GM19455 (cell line): ENCODE results near the gene PIP5K1C.

Source experiments
- ATAC-seq: cut with Tn5 transposase; IDR thresholded peaks from one replicate; pipeline ENCODE4 v1.9.1; 2021; ENCODE audit not compliant: unreplicated experiment

PIP5K1C gene, protein sequence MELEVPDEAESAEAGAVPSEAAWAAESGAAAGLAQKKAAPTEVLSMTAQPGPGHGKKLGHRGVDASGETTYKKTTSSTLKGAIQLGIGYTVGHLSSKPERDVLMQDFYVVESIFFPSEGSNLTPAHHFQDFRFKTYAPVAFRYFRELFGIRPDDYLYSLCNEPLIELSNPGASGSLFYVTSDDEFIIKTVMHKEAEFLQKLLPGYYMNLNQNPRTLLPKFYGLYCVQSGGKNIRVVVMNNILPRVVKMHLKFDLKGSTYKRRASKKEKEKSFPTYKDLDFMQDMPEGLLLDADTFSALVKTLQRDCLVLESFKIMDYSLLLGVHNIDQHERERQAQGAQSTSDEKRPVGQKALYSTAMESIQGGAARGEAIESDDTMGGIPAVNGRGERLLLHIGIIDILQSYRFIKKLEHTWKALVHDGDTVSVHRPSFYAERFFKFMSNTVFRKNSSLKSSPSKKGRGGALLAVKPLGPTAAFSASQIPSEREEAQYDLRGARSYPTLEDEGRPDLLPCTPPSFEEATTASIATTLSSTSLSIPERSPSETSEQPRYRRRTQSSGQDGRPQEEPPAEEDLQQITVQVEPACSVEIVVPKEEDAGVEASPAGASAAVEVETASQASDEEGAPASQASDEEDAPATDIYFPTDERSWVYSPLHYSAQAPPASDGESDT

DNA sequence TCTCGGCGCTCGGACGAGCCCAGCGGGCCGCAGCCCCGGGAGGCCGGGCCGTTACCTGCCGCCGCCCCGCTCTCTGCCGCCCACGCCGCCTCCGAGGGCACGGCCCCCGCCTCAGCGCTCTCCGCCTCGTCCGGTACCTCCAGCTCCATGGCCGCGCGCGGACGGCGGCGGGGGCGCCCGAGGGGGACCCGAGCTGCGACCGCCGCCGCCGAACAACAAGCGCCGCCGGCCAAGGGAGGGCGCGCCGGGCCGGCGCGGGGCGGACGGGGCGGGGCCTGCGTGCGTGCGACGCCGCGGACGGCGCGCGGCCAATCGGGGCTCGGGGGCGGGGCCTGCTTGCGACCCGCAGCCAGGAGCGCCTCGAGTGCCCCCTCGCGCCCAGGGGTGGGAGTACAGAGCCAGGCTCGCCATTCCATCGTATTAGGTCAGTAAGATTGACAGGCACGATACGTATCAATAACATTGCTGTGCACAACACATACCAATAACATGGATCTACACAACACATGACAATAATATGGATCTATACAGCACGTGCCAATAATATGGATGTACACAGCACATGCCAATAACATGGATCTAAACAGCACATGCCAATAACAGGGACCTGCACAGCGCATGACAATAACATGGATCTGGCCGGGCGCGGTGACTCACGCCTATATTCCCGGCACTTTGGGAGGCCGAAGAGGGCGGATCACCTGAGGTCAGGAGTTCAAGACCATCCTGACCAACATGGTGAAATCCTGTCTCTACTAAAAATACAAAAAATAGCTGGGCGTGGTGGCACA lies at the start of gene PIP5K1C:
Gene PIP5K1C (minus strand): TSS at position 227 of the 791 bp plus-strand sequence. CDS start 78 bp downstream, at position 149.
- ATAC-seq: peak; percentile 76

GRCh38 chr19:3748965-3749364 lies 48.7 kb upstream of the PIP5K1C start:
- ATAC-seq: no peak

DNA sequence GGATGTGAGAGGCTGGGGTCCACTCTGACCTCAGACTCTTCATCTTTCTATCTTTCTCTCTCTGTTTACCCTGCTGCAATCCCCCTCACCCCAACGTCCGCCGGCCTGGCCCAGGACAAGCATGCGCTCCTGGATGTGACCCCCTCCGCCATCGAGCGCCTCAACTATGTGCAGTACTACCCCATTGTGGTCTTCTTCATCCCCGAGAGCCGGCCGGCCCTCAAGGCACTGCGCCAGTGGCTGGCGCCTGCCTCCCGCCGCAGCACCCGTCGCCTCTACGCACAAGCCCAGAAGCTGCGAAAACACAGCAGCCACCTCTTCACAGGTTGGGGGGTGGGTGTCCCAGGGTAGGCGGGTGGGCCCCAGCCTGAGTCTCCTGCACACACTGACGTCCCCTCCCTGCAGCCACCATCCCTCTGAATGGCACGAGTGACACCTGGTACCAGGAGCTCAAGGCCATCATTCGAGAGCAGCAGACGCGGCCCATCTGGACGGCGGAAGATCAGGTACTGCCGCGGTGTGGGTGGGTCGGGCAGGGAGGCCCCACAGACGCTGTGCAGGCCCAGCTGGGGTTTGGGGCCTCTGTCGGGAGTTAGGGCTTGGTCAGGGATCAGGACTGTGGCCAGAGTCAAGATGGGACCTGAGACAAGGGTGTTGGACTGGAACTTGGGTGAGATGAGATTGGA lies 46.2 kb upstream of the PIP5K1C start:
- ATAC-seq: no peak

GRCh38 chr19:3745363-3746045 lies 45.2 kb upstream of the PIP5K1C start:
- no peak for ATAC-seq

DNA sequence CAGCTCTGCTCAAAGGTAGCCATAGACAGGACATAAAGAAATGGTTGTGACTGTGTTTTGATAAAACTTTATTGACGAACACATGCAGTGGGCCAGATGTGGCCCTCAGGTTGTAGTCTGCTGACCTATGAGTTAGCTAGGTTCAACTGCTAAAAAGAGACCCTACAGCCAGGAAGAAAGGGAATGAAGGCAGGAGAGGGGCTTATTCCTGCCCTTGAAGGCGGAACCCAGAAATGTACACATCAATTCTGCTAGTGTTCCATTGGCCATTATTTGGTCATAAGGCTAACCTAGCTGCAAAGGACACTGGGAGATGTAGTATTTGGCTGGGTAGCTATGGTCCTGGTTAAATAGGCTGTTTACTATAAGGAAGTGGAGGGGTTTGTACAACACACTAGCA lies 43.2 kb upstream of the PIP5K1C start:
- no peak for ATAC-seq

DNA sequence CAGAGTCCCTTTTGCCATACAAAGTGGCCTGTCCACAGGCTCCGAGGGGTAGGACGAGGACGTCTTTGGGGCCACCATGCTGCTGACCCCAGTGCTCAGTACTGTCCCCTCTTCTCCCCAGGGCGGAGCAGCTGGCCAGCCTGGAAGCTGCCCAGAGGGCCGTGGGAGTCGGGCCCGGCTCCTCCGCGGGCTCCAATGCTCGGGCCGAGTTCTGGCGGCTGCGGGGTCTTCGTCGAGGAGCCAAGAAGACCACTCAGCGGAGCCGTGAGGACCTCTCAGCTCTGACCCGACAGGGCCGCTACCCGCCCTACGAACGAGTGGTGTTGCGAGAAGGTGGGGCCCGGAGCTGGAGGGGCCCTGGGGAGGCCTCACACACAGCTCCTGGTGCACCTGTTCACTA lies 40.2 kb upstream of the PIP5K1C start:
- ATAC-seq: no peak

DNA sequence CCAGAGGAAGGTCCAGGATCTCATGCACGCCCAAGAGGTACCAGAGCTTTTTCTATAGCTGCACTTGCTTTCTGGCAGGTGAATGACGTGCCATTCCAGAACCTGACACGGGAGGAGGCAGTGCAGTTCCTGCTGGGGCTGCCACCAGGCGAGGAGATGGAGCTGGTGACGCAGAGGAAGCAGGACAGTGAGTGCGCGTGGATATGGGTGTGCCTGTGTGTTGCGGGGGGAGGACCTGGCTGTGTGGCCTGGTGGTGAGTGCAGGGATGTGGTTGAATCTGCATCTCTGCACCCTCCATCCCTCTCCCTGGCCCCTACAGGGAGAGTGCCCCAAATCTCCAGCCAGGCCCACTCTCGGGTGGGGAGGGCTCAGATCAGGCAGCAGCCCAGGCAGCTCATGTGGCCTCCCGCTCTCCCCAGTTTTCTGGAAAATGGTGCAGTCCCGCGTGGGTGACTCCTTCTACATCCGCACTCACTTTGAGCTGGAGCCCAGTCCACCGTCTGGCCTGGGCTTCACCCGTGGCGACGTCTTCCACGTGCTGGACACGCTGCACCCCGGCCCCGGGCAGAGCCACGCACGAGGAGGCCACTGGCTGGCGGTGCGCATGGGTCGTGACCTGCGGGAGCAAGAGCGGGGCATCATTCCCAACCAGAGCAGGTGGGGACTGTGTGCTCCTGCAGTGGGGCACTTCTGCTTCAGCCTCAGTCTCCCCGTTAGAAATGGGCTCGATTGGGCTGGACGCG lies 38.4 kb upstream of the PIP5K1C start:
- no peak for ATAC-seq

- ATAC-seq: no peak
Observed at GRCh38 chr19:3737487-3738205, 37.4 kb upstream of the PIP5K1C start.

GRCh38 chr19:3736106-3736724 lies 35.9 kb upstream of the PIP5K1C start:
- ATAC-seq: no peak

DNA sequence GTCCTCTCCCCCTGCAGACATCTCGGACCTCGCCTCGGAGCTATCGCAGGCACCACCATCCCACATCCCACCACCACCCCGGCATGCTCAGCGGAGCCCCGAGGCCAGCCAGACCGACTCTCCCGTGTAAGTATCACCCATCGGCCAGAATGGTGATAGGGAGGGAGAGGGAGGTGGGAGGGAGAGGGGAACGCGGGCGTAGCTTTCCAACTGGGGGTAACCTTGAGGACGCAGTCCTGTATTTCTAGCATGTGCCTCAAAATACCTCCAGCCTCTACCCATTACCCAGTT lies 34.0 kb upstream of the PIP5K1C start:
- ATAC-seq: no peak

DNA sequence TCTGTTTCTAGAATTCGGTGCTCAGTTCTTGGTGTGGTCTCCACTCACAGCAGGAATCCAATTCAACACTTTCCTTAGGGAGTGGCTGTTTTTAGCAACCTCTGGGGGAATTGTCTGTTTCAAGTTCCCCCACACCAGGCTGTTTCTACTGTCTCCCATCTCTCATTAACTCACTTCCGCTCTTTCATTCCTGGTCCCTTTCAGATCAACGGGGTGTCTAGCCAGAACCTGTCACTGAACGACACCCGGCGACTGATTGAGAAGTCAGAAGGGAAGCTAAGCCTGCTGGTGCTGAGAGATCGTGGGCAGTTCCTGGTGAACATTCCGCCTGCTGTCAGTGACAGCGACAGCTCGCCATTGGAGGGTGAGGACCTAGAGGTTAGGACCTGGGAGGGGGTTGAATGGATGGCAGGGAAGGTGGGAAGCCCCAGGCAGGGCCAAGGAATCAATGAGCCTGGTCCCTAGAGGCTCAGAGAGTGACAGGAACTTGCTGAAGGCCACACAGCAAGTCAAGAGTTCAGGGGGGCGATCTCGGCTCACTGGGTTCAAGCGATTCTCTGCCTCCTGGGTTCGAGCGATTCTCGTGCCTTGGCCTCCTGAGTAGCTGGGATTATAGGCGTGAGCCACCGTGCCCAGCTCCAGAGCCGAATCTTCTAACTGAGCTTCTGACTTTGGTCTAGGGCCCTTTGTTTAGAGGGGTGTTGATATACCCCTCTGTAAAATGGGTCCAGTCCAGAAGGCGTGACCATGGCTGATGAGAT lies 33.5 kb upstream of the PIP5K1C start:
- ATAC-seq: no peak

GRCh38 chr19:3732108-3732507 lies 31.8 kb upstream of the PIP5K1C start:
- no peak for ATAC-seq

DNA sequence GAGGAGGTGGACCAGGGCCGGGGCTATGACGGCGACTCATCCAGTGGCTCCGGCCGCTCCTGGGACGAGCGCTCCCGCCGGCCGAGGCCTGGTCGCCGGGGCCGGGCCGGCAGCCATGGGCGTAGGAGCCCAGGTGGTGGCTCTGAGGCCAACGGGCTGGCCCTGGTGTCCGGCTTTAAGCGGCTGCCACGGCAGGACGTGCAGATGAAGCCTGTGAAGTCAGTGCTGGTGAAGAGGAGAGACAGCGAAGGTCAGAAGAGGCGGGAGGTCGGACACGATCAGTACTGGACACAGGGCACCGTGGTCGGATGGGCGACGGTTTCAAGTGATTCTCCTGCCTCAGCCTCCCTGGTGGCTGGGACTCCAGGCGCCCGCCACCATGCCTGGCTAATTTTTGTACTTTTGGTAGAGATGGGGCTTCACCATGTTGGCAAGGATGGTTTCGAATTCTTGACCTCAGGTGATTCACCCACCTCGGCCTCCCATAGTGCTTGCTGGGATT lies 30.2 kb upstream of the PIP5K1C start:
- no peak for ATAC-seq

DNA sequence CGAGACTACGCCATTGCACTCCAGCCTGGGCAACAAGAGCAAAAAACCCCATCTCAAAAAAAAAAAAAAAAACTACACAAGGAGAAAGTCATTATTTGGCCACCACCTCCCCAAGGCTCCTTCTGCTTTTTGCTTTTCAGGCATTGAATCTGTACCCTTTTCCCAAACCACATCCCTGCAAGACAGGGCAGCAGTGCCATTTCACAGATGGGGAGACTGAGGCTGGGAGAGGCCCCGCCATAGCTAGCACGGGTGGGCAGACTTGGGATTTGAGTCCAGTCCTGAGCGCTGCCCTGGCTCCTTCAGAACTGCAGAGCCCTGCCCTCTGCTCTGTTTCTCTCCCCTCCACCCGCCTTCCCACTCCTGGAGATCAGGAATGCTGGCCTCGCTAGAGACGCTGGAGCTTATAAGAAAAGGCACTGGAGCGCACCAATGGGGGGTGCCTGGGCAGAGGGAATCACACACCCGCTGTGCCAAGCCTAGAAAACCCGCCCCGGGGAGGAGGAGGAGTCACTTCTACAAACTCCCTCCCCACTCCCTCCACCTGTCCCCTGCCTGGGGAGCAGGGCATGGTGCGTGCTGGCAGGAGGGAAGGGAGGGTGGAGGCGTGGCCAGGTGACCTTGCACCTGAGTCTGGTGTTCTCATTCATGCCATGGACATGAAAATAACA lies 25.5 kb upstream of the PIP5K1C start:
- no peak for ATAC-seq

DNA sequence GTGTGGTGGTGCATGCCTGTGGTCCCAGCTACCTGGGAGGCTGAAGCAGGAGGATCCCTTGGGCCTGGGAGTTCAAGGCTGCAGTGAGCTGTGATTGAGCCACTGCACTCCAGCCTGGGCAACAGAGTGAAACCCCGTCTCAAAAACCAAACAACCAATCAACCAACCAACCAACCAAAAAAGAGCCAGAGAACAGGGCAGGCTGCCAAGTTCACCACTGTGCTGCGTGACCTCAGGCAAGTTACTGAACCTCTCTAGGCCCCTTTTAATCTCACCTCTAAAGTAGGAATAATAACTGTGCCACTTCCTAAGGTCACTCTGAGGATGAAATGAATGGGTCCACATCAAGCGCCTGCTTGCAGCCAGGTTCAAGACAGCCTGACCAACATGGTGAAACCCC lies 24.9 kb upstream of the PIP5K1C start:
- ATAC-seq: no peak

- no peak for ATAC-seq
Observed at GRCh38 chr19:3723883-3724282, 23.6 kb upstream of the PIP5K1C start.

- no peak for ATAC-seq
Observed at GRCh38 chr19:3723110-3723488, 22.8 kb upstream of the PIP5K1C start.
